Epithelial cell of proximal tubule (primary cell): ENCODE data around the gene SNUPN. TPM values are rescaled to one million over a fixed set of nuclear protein-coding genes. Genes with fewer than 3 reads are reported as not detected.

Source experiments
- DNase-seq: peaks from one replicate; pipeline ENCODE4 v3.0.0-alpha.2; 2011; ENCODE audit warnings: low read depth
- H3K4me3 ChIP-seq: 2 replicates; pipeline ENCODE4 v1.5.1; 2011; ENCODE audit warnings: low read depth, mild to moderate bottlenecking, low read length
- CTCF ChIP-seq: conservative IDR thresholded peaks from 2 replicates; pipeline ENCODE4 v1.5.1; 2012; ENCODE audit warnings: low read depth, mild to moderate bottlenecking, low read length
- total RNA-seq: library from RNA; depleted of rRNA; stranded (reverse); fragments of >200 nt; gene quantifications from 2 replicates; pipeline ENCODE4 v1.2.3, GENCODE V29; 2015

The SNUPN gene
- total RNA-seq, 1 donor from 2014 or later: 23.8 TPM

DNA sequence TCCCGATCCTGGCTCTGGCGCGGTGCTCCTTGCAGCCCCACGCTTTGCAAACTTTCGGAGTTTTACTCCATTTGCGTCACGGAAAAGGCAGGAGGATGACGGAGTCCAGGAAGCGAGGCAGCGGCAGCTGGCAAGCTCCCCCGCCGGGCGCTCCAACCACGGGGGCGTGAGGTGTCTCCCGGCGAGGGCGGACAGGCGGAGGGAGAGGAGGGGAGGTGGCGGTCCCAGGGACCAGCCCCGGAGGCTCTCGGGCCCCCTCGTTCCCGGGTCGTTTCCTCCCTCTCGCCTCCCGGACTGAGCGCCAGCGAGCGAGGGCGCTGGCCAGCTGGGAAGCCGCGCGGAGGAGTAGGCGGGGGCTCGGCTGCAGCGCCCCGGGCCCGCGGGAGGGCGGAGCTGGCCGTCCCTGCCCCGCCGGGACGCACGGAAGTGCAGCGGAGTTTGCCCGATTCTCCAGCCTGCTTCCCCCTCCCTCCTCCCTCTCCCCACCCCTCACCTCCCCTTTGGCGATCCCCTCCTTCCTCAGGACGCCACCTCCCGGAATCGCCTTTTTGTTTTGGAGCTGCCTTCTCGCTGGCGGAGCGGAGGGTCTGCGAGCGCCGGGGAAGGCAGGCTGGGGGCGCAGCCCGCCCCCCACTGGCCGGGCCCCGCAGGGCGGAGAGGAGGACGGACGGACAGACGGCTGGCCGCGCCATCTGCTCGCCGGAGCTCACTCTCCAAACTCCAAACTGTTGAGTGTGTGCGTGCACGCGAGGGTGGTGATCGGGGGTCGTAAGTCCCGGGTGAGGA, 22.0 kb upstream of the SNUPN start, which contains the start of gene SNX33:
Gene SNX33 (plus strand): TSS at position 543 of the 786 bp plus-strand sequence. CDS start 1,191 bp downstream, outside the sequence.
- DNase-seq: no peak
- TF ChIP-seq CTCF: peak; percentile 59
- peak within 1 kb of the TSS; percentile 93 for H3K4me3 ChIP-seq

- H3K4me3 ChIP-seq: peak overlapping the region; percentile 93
- no peak for TF ChIP-seq CTCF
- no peak for DNase-seq
Measured at GRCh38 chr15:75646944-75647364, 21.4 kb upstream of the SNUPN start.

DNA sequence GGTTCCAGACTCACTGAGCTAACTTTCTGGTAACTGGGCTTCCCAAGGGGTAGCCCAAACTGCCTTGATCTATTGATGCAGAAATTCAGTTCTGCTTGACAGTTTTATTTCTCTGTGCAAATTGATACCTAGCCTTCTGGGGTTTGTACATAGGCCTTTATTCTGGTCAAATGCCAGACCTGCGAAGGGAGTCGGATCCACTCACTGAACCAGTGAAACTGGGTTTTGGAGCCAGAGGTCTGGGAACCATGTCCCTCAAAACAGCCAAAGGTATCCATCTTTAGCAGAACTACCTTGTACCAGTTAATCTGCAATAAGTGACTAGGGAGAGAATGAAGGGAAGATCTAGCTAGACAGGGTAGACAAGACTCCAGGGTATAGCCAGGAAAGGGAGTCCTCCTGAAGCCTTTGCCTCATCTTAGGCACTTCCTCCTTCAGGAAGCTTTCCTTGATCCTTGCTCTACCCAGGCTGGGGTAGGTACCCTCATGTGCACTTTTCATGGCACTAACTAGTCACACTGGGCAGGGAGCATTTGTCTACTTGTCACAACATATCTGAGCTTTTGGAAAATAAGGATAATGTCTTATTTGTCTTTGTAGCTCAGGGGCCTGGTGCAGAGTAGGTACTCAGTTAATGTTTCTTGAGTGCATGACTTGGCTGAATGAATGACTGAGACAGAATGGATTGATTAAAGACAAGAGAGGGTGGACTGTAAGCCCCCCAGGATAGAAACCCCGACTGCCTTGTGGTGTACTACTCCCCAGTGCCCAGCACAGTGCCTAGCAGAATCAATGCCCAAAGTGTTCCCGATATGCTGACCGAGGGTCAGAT, 20.8 kb upstream of the SNUPN start:
- no peak for TF ChIP-seq CTCF
- DNase-seq: no peak
- H3K4me3 ChIP-seq: peak overlapping the region; percentile 93

DNA sequence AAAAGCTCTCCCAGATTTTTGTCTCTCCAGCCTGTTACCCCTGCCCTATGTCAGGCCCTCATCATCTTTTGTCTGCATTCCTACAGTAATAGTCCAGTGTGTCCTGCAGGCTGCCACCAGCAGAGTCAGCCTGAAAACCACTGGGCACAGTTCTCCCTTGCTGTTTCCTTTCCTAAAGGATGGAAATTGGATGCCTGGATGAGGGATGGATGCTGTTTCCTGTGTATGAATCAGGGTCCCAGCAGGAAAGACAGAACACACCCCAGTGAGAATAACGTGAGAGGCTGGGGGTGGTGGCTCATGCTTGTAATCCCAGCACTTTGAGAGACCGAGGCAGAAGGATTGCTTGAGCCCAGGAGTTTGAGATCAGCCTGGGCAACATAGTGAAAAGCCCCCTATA, 18.9 kb upstream of the SNUPN start:
- H3K4me3 ChIP-seq: no peak overlapping the region
- DNase-seq: no peak
- no peak for TF ChIP-seq CTCF

DNA sequence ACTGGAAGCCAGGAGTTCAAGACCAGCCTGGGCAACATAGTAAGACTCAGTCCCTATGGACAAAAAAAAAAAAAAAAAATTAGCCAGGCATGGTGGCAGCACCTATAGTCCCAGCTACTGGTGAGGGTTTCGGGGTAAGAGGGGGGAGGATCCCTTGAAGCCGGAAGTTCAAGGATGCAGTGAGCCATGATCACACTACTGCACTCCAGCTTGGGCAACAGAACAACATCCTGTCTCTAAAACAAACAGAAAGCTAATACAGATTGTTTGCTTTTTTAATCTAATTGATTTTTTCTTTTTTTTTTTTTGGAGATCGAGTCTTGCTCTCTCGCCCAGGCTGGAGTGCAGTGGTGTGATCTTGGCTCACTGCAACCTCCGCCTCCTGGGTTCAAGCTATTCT, 16.1 kb upstream of the SNUPN start:
- TF ChIP-seq CTCF: no peak
- DNase-seq: no peak
- no peak overlapping the region for H3K4me3 ChIP-seq

DNA sequence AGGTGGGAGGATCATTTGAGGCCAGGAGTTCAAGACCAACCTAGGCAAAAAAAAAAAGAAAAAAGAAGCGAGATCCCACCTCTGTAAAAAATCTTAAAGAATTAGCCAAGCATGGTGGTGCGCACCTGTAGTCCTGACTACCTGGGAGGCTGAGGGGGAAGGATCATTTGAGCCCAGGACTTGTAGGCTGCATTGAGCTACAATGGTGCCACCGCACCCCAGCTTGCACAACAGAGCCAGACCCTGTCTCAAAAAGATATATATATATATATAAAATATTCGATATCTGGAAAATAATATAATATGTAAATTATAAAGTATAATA, 15.6 kb upstream of the SNUPN start:
- H3K4me3 ChIP-seq: no peak overlapping the region
- no peak for TF ChIP-seq CTCF
- DNase-seq: no peak
